Left ventricle myocardium inferior (tissue), 1 donor: ENCODE measurements around the gene EXOC2. TPM values are rescaled to one million over a fixed set of nuclear protein-coding genes. Genes with fewer than 3 reads are reported as not detected.

ENCODE experiments used
- DNase-seq: peaks from one replicate; pipeline ENCODE4 v3.0.0-alpha.2; 2020
- H3K27ac ChIP-seq: fragments of 200-600 bp; replicated peaks from 2 replicates; pipeline ENCODE4 v1.8.0; 2021
- H3K27me3 ChIP-seq: fragments of 200-600 bp; 2 replicates; pipeline ENCODE4 v1.8.0; 2021; ENCODE audit warnings: low read depth
- H3K36me3 ChIP-seq: fragments of 200-600 bp; 2 replicates; pipeline ENCODE4 v1.8.0; 2021
- H3K4me1 ChIP-seq: fragments of 200-600 bp; 2 replicates; pipeline ENCODE4 v1.8.0; 2021
- H3K4me3 ChIP-seq: fragments of 200-600 bp; 2 replicates; pipeline ENCODE4 v1.8.0; 2021; ENCODE audit warnings: mild to moderate bottlenecking, moderate library complexity
- H3K9me3 ChIP-seq: fragments of 200-600 bp; replicated peaks from 2 replicates; pipeline ENCODE4 v1.8.0; 2021
- intact Hi-C: fragments of 100-400 bp; cut with micrococcal nuclease; formaldehyde crosslinking; loops from one replicate; pipeline ENCODE4 v1.11.0; 2022
- total RNA-seq: library from RNA; stranded (reverse); fragmentation: NEBNext Ultra II Directional; extraction: Animal tissue kit (Norgen Biotek cat#: 25700); gene quantifications from one replicate; pipeline ENCODE4 v1.2.1, GENCODE V29; 2021
- TF ChIP-seq, protein P1 (sequence below): fragments of 200-600 bp; IDR thresholded peaks from 2 replicates; pipeline ENCODE4 v1.8.0; 2021; ENCODE audit warnings: antibody characterized with exemption, mild to moderate bottlenecking, borderline replicate concordance
- donor health status: DM: no; HTN: yes; CAD: no; lungs with severe emphysema.

Gene EXOC2
- total RNA-seq, 1 donor from 2014 or later: 15.6 TPM

DNA sequence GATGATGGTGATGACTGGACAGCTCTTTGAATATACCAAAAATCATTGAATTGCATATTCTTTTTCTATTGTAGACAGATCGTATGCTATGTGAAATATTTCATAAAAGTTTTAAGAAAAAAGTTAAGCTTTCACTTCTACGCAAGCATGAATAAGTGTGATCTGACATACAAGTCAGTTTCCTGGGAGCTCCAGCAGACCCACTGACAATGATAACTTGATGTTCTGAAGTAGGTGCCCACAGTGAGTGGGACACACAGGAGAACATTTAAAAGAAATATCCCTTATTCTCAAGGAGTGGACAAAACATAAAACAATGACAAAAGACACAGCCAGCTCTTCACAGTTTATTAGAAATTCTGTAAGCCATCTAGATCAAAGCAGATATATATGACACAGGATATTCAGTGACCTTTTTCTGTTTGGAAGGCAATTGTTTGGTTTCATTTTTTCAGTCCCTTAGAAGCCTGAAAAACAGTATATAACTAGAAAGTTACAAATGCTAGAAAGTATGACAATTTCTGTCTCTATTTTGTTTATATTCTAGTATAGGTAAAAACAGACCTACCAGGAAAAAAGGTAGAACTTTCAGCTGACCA is 200.0 kb downstream of the EXOC2 start:
- Histone ChIP-seq H3K27me3 (no peaks in the 10 kb centered on the region), H3K36me3 (peaks cover 78% of the 10 kb centered on the region), H3K4me3 (no peak overlapping the region), H3K4me1 (no peaks in the 10 kb centered on the region), H3K9me3 (peaks cover 3% of the 10 kb centered on the region), H3K27ac (no peak overlapping the region)
- TF ChIP-seq, protein P1, sequence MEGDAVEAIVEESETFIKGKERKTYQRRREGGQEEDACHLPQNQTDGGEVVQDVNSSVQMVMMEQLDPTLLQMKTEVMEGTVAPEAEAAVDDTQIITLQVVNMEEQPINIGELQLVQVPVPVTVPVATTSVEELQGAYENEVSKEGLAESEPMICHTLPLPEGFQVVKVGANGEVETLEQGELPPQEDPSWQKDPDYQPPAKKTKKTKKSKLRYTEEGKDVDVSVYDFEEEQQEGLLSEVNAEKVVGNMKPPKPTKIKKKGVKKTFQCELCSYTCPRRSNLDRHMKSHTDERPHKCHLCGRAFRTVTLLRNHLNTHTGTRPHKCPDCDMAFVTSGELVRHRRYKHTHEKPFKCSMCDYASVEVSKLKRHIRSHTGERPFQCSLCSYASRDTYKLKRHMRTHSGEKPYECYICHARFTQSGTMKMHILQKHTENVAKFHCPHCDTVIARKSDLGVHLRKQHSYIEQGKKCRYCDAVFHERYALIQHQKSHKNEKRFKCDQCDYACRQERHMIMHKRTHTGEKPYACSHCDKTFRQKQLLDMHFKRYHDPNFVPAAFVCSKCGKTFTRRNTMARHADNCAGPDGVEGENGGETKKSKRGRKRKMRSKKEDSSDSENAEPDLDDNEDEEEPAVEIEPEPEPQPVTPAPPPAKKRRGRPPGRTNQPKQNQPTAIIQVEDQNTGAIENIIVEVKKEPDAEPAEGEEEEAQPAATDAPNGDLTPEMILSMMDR: no peak
- intact Hi-C loops: no loop called here
- DNase-seq: no peak

DNA sequence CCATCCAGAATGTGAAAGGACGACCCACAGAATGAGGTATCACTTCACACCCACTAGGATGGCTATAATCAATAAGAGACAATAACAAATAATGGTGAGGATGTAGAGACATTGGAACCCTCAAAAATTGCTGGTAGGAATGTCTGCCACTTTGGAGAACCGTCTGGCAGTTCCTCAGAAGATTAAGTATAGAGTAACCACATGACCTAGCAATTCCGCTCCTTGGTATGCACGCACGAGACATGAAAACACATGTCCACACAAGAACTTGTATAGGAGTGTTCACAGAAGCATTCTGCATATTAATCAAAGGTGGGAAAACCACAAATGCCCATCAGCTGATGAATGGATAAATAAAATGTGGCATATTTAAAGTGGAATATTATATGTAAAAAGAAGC is 200.8 kb downstream of the EXOC2 start:
- Histone ChIP-seq H3K36me3 (peaks cover 83% of the 10 kb centered on the region), H3K27me3 (no peaks in the 10 kb centered on the region), H3K4me1 (no peaks in the 10 kb centered on the region), H3K27ac (no peak overlapping the region), H3K4me3 (no peak overlapping the region), H3K9me3 (peaks cover 3% of the 10 kb centered on the region)
- intact Hi-C loops: no loop called here
- no peak for DNase-seq
- TF ChIP-seq, protein P1: no peak

DNA sequence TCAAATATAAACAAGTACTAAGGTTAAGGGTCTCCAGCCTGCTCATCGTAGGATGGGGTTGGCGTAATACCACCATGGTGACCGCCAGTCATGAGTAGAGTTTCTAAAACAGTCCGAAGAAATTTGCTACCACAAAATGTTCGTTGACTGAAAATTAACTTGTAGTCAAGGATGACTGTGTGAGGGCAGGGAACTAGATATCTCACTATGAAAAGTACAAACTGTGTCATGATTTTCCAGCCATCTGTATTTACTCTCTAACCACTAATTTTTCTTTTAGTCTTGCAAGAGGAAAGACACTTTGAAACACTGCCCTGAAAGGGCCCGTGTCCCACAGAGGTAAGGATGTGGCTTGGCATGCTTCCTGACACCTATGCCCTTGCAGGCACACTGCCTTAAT is 201.7 kb downstream of the EXOC2 start:
- Histone ChIP-seq H3K27me3 (no peaks in the 10 kb centered on the region), H3K27ac (no peak overlapping the region), H3K36me3 (peaks cover 83% of the 10 kb centered on the region), H3K9me3 (peaks cover 3% of the 10 kb centered on the region), H3K4me1 (no peaks in the 10 kb centered on the region), H3K4me3 (no peak overlapping the region)
- DNase-seq: no peak
- intact Hi-C loops: no loop called here
- TF ChIP-seq, protein P1: no peak

DNA sequence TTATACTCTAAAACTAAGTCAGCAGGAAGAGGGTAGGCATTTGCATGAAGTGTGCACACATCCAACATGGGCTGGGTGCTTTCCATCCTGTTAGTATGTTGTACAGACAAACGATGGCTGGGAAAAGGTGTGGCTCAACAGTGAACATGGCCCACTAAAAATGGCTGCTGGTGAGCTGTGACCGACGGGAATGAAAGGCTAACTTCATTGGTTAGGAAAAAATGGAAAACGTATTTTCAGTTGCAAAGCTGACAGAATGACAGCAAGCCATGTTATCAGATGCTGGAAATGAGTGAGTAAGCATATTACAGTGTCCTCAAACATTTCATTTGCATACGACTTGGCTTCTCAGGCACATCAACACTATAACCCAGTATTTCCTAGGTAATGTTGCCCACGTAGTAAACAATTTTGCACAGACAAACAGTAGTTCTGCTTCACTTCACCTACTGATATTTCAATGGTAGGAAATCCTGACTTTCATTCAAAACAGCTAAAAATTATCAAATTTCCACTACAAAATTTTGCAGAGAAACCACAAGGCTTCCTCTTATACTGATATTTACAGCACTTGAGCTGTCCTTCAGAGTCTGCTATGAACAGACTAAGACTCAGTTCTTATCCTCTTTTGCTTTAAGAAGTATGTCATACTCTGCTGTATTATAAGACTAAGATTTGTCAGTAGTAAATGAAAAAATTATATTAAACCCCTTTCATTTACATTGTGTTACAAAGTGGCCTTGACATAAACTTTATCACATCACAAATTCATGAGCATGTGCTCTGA is 202.5 kb downstream of the EXOC2 start:
- H3K4me3 ChIP-seq: no peak overlapping the region
- TF ChIP-seq, protein P1: no peak
- peaks cover 83% of the 10 kb centered on the region for H3K36me3 ChIP-seq
- H3K27ac ChIP-seq: no peak overlapping the region
- H3K4me1 ChIP-seq: no peaks in the 10 kb centered on the region
- intact Hi-C loops: no loop called here
- no peaks in the 10 kb centered on the region for H3K27me3 ChIP-seq
- peaks cover 3% of the 10 kb centered on the region for H3K9me3 ChIP-seq
- DNase-seq: no peak

DNA sequence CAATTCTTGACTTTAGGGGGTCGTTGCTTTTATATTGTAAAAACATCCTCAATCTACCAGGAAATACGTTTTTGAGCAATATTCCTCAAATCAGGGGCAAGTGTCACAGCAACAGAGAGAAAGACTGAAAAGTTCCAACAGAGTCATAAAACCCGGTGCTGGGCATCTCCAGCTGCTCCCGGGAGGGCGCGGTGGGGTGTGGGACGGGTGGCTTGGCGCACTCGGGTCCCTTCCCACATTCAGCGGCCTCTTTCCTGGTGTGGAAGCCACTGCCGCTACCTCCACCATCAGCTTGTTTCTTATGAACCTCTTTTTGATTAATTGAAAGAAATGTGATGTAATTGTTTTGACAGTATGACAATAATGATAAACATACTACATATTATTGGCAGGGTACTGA is 203.2 kb downstream of the EXOC2 start:
- no peak overlapping the region for H3K27ac ChIP-seq
- H3K27me3 ChIP-seq: no peaks in the 10 kb centered on the region
- H3K36me3 ChIP-seq: peaks cover 85% of the 10 kb centered on the region
- H3K4me3 ChIP-seq: no peak overlapping the region
- TF ChIP-seq, protein P1: no peak
- intact Hi-C loops: no loop called here
- H3K4me1 ChIP-seq: no peaks in the 10 kb centered on the region
- peaks cover 3% of the 10 kb centered on the region for H3K9me3 ChIP-seq
- DNase-seq: no peak
